H1 (cell line): ENCODE data around the gene STX5. TPM values are rescaled to one million over a fixed set of nuclear protein-coding genes. Genes with fewer than 3 reads are reported as not detected.

ENCODE experiments used
- CTCF ChIA-PET: fragments of 300-600 bp; sonication (Branson Sonifier 250); formaldehyde crosslinking; loops from one replicate; lab custom pipeline; 2021; ENCODE audit not compliant: partially characterized antibody; lab: Charles Lee
- POLR2A ChIA-PET: fragments of 300-600 bp; sonication (Branson Sonifier 250); formaldehyde crosslinking; loops from one replicate; lab custom pipeline; 2021; ENCODE audit warnings: inconsistent platforms; ENCODE audit not compliant: partially characterized antibody; lab: Charles Lee
- DNase-seq, 2 experiments: peaks; one replicate each; pipeline versions ENCODE4 v3.0.0 to v3.0.0-alpha.2; 2010 to 2022; ENCODE audit warnings: low spot score in 2 of 2, low read depth in 1 of 2, mixed read lengths in 1 of 2
- FAIRE-seq: peaks from 2 replicates; lab custom pipeline; 2011; peaks lifted over from hg19 to GRCh38; lab: Jason Lieb, UNC
- H2AFZ ChIP-seq: 2 replicates; pipeline ENCODE4 v1.8.1; 2012; ENCODE audit warnings: low read length, inconsistent platforms
- H2AK5ac ChIP-seq: 2 replicates; pipeline ENCODE4 v1.6.1; 2013; ENCODE audit warnings: low read depth, low read length
- H2BK120ac ChIP-seq: replicated peaks from 2 replicates; pipeline ENCODE3; 2013; ENCODE audit warnings: low read depth, low read length, inconsistent platforms
- H2BK12ac ChIP-seq: 2 replicates; pipeline ENCODE4 v1.6.1; 2013; ENCODE audit warnings: low read depth, low read length
- H2BK15ac ChIP-seq: 2 replicates; pipeline ENCODE4 v1.6.1; 2013; ENCODE audit warnings: low read length
- H2BK20ac ChIP-seq: 2 replicates; pipeline ENCODE4 v1.6.1; 2013; ENCODE audit warnings: low read length
- H2BK5ac ChIP-seq: 2 replicates; pipeline ENCODE4 v1.6.1; 2013; ENCODE audit warnings: low read depth, low read length
- H3K14ac ChIP-seq: 2 replicates; pipeline ENCODE4 v1.6.1; 2013; ENCODE audit warnings: inconsistent platforms; ENCODE audit not compliant: insufficient read length
- H3K18ac ChIP-seq: 2 replicates; pipeline ENCODE4 v1.6.1; 2013; ENCODE audit warnings: low read length; ENCODE audit errors: extremely low read depth
- H3K23ac ChIP-seq: 2 replicates; pipeline ENCODE4 v1.6.1; 2013; ENCODE audit warnings: inconsistent platforms; ENCODE audit not compliant: insufficient read length
- H3K23me2 ChIP-seq: 2 replicates; pipeline ENCODE4 v1.6.1; 2013; ENCODE audit warnings: low read depth, low read length
- H3K27ac ChIP-seq: 2 replicates; pipeline ENCODE4 v1.6.1; 2011; ENCODE audit warnings: low read depth, low read length, inconsistent platforms
- H3K27me3 ChIP-seq, 4 experiments: replicated peaks in 1 of 4; 1 replicate in 1 of 4; 2 replicates in 3 of 4; pipeline versions ENCODE4 v1.6.1 to v1.8.1; 2011 to 2013; ENCODE audit warnings: low read length in 3 of 4, mild to moderate bottlenecking in 3 of 4, inconsistent platforms in 2 of 4, mixed read lengths in 2 of 4, moderate library complexity in 1 of 4; ENCODE audit not compliant: control insufficient read depth in 3 of 4, insufficient read depth in 3 of 4; ENCODE audit errors: extremely low read depth in 1 of 4
- H3K36me3 ChIP-seq, 4 experiments: 2 replicates each; pipeline versions ENCODE4 v1.6.1 to v1.8.1; 2011 to 2013; ENCODE audit warnings: mild to moderate bottlenecking in 4 of 4, low read length in 3 of 4, moderate library complexity in 2 of 4, control low read depth in 1 of 4, inconsistent platforms in 1 of 4; ENCODE audit not compliant: insufficient read depth in 4 of 4, control insufficient read depth in 2 of 4
- H3K4ac ChIP-seq: replicated peaks from 2 replicates; pipeline ENCODE3; 2013; ENCODE audit warnings: low read length, low read depth, mixed read lengths, inconsistent platforms; ENCODE audit not compliant: insufficient read length
- H3K4me1 ChIP-seq, 4 experiments: replicated peaks in 1 of 4; 1 replicate in 1 of 4; 2 replicates in 3 of 4; pipeline versions ENCODE4 v1.6.1 to v1.8.1; 2011 to 2013; ENCODE audit warnings: low read length in 3 of 4, inconsistent platforms in 2 of 4, mixed read lengths in 1 of 4; ENCODE audit not compliant: insufficient read depth in 4 of 4, control insufficient read depth in 3 of 4
- H3K4me2 ChIP-seq, 2 experiments: 2 replicates each; pipeline versions ENCODE4 v1.6.1 to v1.8.1; 2011 to 2013; ENCODE audit warnings: low read depth in 2 of 2, low read length in 2 of 2, control low read depth in 1 of 2, inconsistent platforms in 1 of 2, mild to moderate bottlenecking in 1 of 2; ENCODE audit not compliant: insufficient read depth in 1 of 2
- H3K4me3 ChIP-seq, 4 experiments: fragments of 200-600, 300-600 bp in 1 of 4; sonication (generic), shearing (Covaris generic), sonication (Bioruptor Twin) in 1 of 4; 2 replicates each; pipeline versions ENCODE4 v1.5.1 to v1.8.1; 2011 to 2016; ENCODE audit warnings: low read length in 4 of 4, low read depth in 3 of 4, control low read depth in 2 of 4, inconsistent platforms in 2 of 4, mild to moderate bottlenecking in 2 of 4, mixed read lengths in 1 of 4, moderate library complexity in 1 of 4; ENCODE audit not compliant: insufficient read depth in 2 of 4; ENCODE audit errors: extremely low read depth in 1 of 4
- H3K56ac ChIP-seq: replicated peaks from 2 replicates; pipeline ENCODE3; 2013; ENCODE audit warnings: low read depth, mild to moderate bottlenecking, mixed read lengths, low read length, inconsistent platforms; ENCODE audit not compliant: insufficient read length
- H3K79me1 ChIP-seq: 2 replicates; pipeline ENCODE4 v1.6.1; 2013; ENCODE audit warnings: low read depth, low read length, control low read depth
- H3K79me2 ChIP-seq, 2 experiments: 2 replicates each; pipeline versions ENCODE4 v1.6.1 to v1.8.1; 2012 to 2013; ENCODE audit warnings: low read length in 2 of 2, mild to moderate bottlenecking in 2 of 2, inconsistent platforms in 1 of 2; ENCODE audit not compliant: insufficient read depth in 2 of 2, control insufficient read depth in 1 of 2
- H3K9ac ChIP-seq, 4 experiments: replicated peaks in 1 of 4; 1 replicate in 1 of 4; 2 replicates in 3 of 4; pipeline versions ENCODE4 v1.6.1 to v1.8.1; 2011 to 2013; ENCODE audit warnings: low read depth in 3 of 4, low read length in 3 of 4, control low read depth in 2 of 4, mild to moderate bottlenecking in 2 of 4, moderate library complexity in 2 of 4, inconsistent platforms in 1 of 4; ENCODE audit errors: extremely low read depth in 1 of 4
- H3K9me3 ChIP-seq, 2 experiments: 2 replicates each; pipeline versions ENCODE4 v1.6.1 to v1.8.1; 2012 to 2013; ENCODE audit warnings: mild to moderate bottlenecking in 2 of 2, moderate library complexity in 2 of 2, control low read depth in 1 of 2, inconsistent platforms in 1 of 2, low read depth in 1 of 2, low read length in 1 of 2, mixed read lengths in 1 of 2; ENCODE audit not compliant: insufficient read depth in 2 of 2
- H4K20me1 ChIP-seq, 2 experiments: replicated peaks in 1 of 2; 2 replicates each; pipeline versions ENCODE3 to v1.8.1; 2011 to 2013; ENCODE audit warnings: inconsistent platforms in 2 of 2, low read length in 2 of 2, mild to moderate bottlenecking in 1 of 2; ENCODE audit not compliant: insufficient read depth in 2 of 2, control insufficient read depth in 1 of 2
- H4K5ac ChIP-seq: 2 replicates; pipeline ENCODE4 v1.6.1; 2013; ENCODE audit warnings: low read length, low read depth, mixed read lengths, inconsistent platforms; ENCODE audit not compliant: insufficient read length
- H4K8ac ChIP-seq: 2 replicates; pipeline ENCODE4 v1.8.0; 2013; ENCODE audit warnings: mild to moderate bottlenecking, moderate library complexity, low read length, inconsistent platforms; ENCODE audit not compliant: insufficient read depth; ENCODE audit errors: extremely low read depth
- H4K91ac ChIP-seq: replicated peaks from 2 replicates; pipeline ENCODE3; 2013; ENCODE audit warnings: low read length, mixed read lengths, inconsistent platforms; ENCODE audit not compliant: insufficient read length
- WGBS, 2 experiments: shearing (Covaris generic) in 1 of 2; methylation state at CpG; one replicate each; pipeline versions ENCODE4 v1.1.6 to v1.1.7; 2013 to 2015; ENCODE audit warnings: low lambda C conversion rate in 2 of 2, mixed read lengths in 2 of 2, inconsistent platforms in 1 of 2, low coverage in 1 of 2, missing lambda C conversion rate in 1 of 2; ENCODE audit not compliant: insufficient replicate concordance in 2 of 2, insufficient coverage in 1 of 2, insufficient read length in 1 of 2; ENCODE audit errors: extremely low coverage in 1 of 2, missing lambda C conversion rate in 1 of 2; 5-methylcytosine and 5-hydroxymethylcytosine counted together
- polyA plus RNA-seq, 7 experiments: library from polyadenylated mRNA; depleted of rRNA in 3 of 7; stranded (reverse) in 5 of 7; unstranded in 2 of 7; fragments of >200 nt in 5 of 7; fragments of 200-250 nt in 2 of 7; gene quantifications; 1 replicate in 5 of 7; 2 replicates in 1 of 7; 4 replicates in 1 of 7; pipeline versions ENCODE4 v1.2.1 to v1.2.3, GENCODE V29; 2011 to 2013; ENCODE audit warnings: missing spikeins in 2 of 7, mixed read lengths in 2 of 7
- total RNA-seq: library from RNA; stranded (reverse); fragmentation: NEBNext Ultra II Directional; extraction: Animal tissue kit (Norgen Biotek cat#: 25700); gene quantifications from 2 replicates; pipeline ENCODE4 v1.2.1, GENCODE V29; 2021

The STX5 gene
- total and polyA plus RNA-seq, 2 of the 8 experiments (the other 6 are each of a cell fraction or from before 2014, with no cell fraction given): 24.2 to 28.5 TPM

GRCh38 chr11:62832336-62833234 is 734 bp upstream of the STX5 start, which contains the start of gene TEX54:
Gene TEX54 (minus strand): TSS chr11:62832841.
- H3K4me1 ChIP-seq: peaks cover 0 to 17% (median 2%) of the 10 kb centered on the region in 4 experiments; a peak in 2 of 7 replicates
- no peak within 1 kb of the TSS for H3K4ac ChIP-seq
- H3K56ac ChIP-seq: peak within 1 kb of the TSS; percentile 65
- CTCF ChIA-PET: interaction anchor here (0.7 to 1.4 kb wide), 5 partner anchors 9 to 165 kb away, joined by 3 to 5 read pairs (median 4); no protein-coding TSS in a partner anchor
- H3K4me3 ChIP-seq: peak within 1 kb of the TSS; percentile 76 to 94 (median 92)
- peak within 1 kb of the TSS; percentile 99 for H4K8ac ChIP-seq
- no peak within 1 kb of the TSS for H2BK120ac ChIP-seq
- H3K79me1 ChIP-seq: peaks cover 12% of the 10 kb centered on the region
- H2AK5ac ChIP-seq: no peak within 1 kb of the TSS
- H4K20me1 ChIP-seq: peaks cover 5 to 12% of the 10 kb centered on the region in 2 experiments
- peak within 1 kb of the TSS; percentile 81; the same call in 1 of the 2 replicates for H2BK5ac ChIP-seq
- no peak for FAIRE-seq
- DNase-seq: no peak
- H4K5ac ChIP-seq: peak within 1 kb of the TSS; percentile 75
- H3K79me2 ChIP-seq: peaks cover 7 to 27% of the 10 kb centered on the region in 2 experiments; a peak in 3 of 4 replicates
- H3K23me2 ChIP-seq: peaks cover 7% of the 10 kb centered on the region
- H3K36me3 ChIP-seq: peaks cover 21 to 33% (median 30%) of the 10 kb centered on the region in 4 experiments
- H3K14ac ChIP-seq: no peak within 1 kb of the TSS
- peak within 1 kb of the TSS; percentile 59 for H4K91ac ChIP-seq
- peak within 1 kb of the TSS; percentile 95 for H3K27ac ChIP-seq
- peak within 1 kb of the TSS; percentile 21; the same call in 1 of the 2 replicates for H2AFZ ChIP-seq
- H3K18ac ChIP-seq: peak within 1 kb of the TSS; percentile 90
- no peak within 1 kb of the TSS for H3K23ac ChIP-seq
- H2BK15ac ChIP-seq: no peak within 1 kb of the TSS
- WGBS, 2 experiments: 21% methylated on average over 37 of the region's 40 CpGs; no CpG with 5 or more reads in 1 of the 2 experiments
- H3K4me2 ChIP-seq: peak within 1 kb of the TSS; percentile 74 to 97
- H3K27me3 ChIP-seq: no peaks in the 10 kb centered on the region
- POLR2A ChIA-PET: interaction anchor here (0.6 to 13.8 kb wide), 39 partner anchors 8 to 1042 kb away, joined by 3 to 398 read pairs (median 5); partner anchors contain the start of genes C11orf98, CSKMT, EEF1G and HNRNPUL2
- no peaks in the 10 kb centered on the region for H3K9me3 ChIP-seq
- no peak within 1 kb of the TSS for H2BK20ac ChIP-seq
- H2BK12ac ChIP-seq: no peak within 1 kb of the TSS
- H3K9ac ChIP-seq: peak within 1 kb of the TSS; percentile 88 to 92 (median 90)
